ENCODE data around the gene NT5DC1.
"Not testable (repeated sequence)": the region's sequence is repeated elsewhere in the genome, so short reads cannot be mapped to it uniquely, and the experiment has no call there.

GRCh38 chr6:116096048-116096759 lies 4.4 kb upstream of the NT5DC1 start:
- TF ChIP-seq EZH2 (IDR thresholded peaks at IDR 0.05; ENCODE audit: borderline replicate concordance, low read depth, low read length, severe bottlenecking); CTCF (IDR thresholded peaks at IDR 0.05; ENCODE audit: borderline replicate concordance, extremely low read depth, low read length, poor library complexity, severe bottlenecking): not testable (repeated sequence)
